WTC11 (cell line): ENCODE data around the gene C1orf159. TPM values are rescaled to one million over a fixed set of nuclear protein-coding genes. Genes with fewer than 3 reads are reported as not detected.

Experiments
- ATAC-seq: fragments of 200-7000 bp; cut with Tn5 transposase; 2 replicates; pipeline ENCODE4 v1.10.0; 2021; ENCODE audit warnings: mild to moderate bottlenecking, moderate library complexity
- CTCF ChIA-PET: fragments of 300-600 bp; sonication (Branson Sonifier 250); formaldehyde crosslinking; loops from one replicate; lab custom pipeline; 2021; ENCODE audit warnings: antibody characterized with exemption; lab: Charles Lee
- POLR2A ChIA-PET: fragments of 350-600 bp; sonication (Branson Sonifier 250); formaldehyde crosslinking; loops from one replicate; lab custom pipeline; 2021; ENCODE audit warnings: antibody characterized with exemption; lab: Charles Lee
- DNase-seq: peaks from one replicate; pipeline ENCODE4 v3.0.0; 2021; ENCODE audit warnings: low spot score
- H3K27ac Mint-ChIP-seq: 2 replicates; pipeline ENCODE4 v1.8.0; 2021; ENCODE audit warnings: mixed read lengths
- H3K27me3 Mint-ChIP-seq: 2 replicates; pipeline ENCODE4 v1.8.0; 2021; ENCODE audit warnings: low read depth, mild to moderate bottlenecking, moderate library complexity, mixed read lengths
- H3K36me3 Mint-ChIP-seq: 2 replicates; pipeline ENCODE4 v1.8.0; 2021; ENCODE audit warnings: mixed read lengths
- H3K4me1 Mint-ChIP-seq: 2 replicates; pipeline ENCODE4 v1.8.0; 2022; ENCODE audit warnings: mixed read lengths
- H3K4me3 Mint-ChIP-seq: 2 replicates; pipeline ENCODE4 v1.8.0; 2021; ENCODE audit warnings: mild to moderate bottlenecking, moderate library complexity, mixed read lengths
- H3K9me3 Mint-ChIP-seq: 2 replicates; pipeline ENCODE4 v1.8.0; 2021; ENCODE audit warnings: mixed read lengths
- ATF6 ChIP-seq: sonication (generic); formaldehyde crosslinking; IDR thresholded peaks from 2 replicates; pipeline ENCODE4 v1.8.1; 2023; ENCODE audit warnings: mild to moderate bottlenecking, missing genetic modification reagents
- E2F4 ChIP-seq: sonication (generic); formaldehyde crosslinking; IDR thresholded peaks from 2 replicates; pipeline ENCODE4 v1.8.1; 2022; ENCODE audit warnings: low read depth, mild to moderate bottlenecking, moderate library complexity, missing genetic modification reagents, borderline replicate concordance
- EMX1 ChIP-seq: fragments of 250-450 bp; sonication (Bioruptor Pico); IDR thresholded peaks from 2 replicates; pipeline ENCODE4 v1.8.0; 2021; ENCODE audit warnings: mild to moderate bottlenecking
- ESRRA ChIP-seq: sonication (generic); formaldehyde crosslinking; IDR thresholded peaks from 2 replicates; pipeline ENCODE4 v1.8.1; 2022; ENCODE audit warnings: mild to moderate bottlenecking, missing genetic modification reagents, borderline replicate concordance
- GABPB1 ChIP-seq: sonication (generic); formaldehyde crosslinking; IDR thresholded peaks from 2 replicates; pipeline ENCODE4 v1.8.1; 2023; ENCODE audit warnings: mild to moderate bottlenecking, missing genetic modification reagents
- GRHL2 ChIP-seq: fragments of 250-450 bp; sonication (Bioruptor Pico); IDR thresholded peaks from 2 replicates; pipeline ENCODE4 v1.8.0; 2022; ENCODE audit warnings: mild to moderate bottlenecking, moderate library complexity; ENCODE audit not compliant: insufficient replicate concordance, severe bottlenecking
- IRF1 ChIP-seq: sonication (generic); formaldehyde crosslinking; IDR thresholded peaks from 2 replicates; pipeline ENCODE4 v1.8.0; 2023; ENCODE audit warnings: missing genetic modification reagents
- NFATC4 ChIP-seq: fragments of 250-450 bp; sonication (Bioruptor Pico); IDR thresholded peaks from 2 replicates; pipeline ENCODE4 v1.9.0; 2021; ENCODE audit warnings: mild to moderate bottlenecking
- NR1H2 ChIP-seq: sonication (generic); formaldehyde crosslinking; IDR thresholded peaks from 2 replicates; pipeline ENCODE4 v1.9.0; 2021; ENCODE audit warnings: mild to moderate bottlenecking, moderate library complexity, missing genetic modification reagents
- PRRX2 ChIP-seq: fragments of 250-450 bp; sonication (Bioruptor Pico); IDR thresholded peaks from 2 replicates; pipeline ENCODE4 v1.8.0; 2021; ENCODE audit warnings: mild to moderate bottlenecking
- SP1 ChIP-seq: sonication (generic); formaldehyde crosslinking; conservative IDR thresholded peaks from 2 replicates; pipeline ENCODE4 v1.8.1; 2022; ENCODE audit warnings: missing genetic modification reagents
- STAT6 ChIP-seq: sonication (generic); formaldehyde crosslinking; conservative IDR thresholded peaks from 2 replicates; pipeline ENCODE4 v1.8.1; 2023; ENCODE audit warnings: mild to moderate bottlenecking, low read depth, missing genetic modification reagents, moderate library complexity
- TP53 ChIP-seq: sonication (generic); formaldehyde crosslinking; IDR thresholded peaks from 2 replicates; pipeline ENCODE4 v1.8.1; 2023; ENCODE audit warnings: mild to moderate bottlenecking, missing genetic modification reagents
- ZNF138 ChIP-seq: sonication (generic); formaldehyde crosslinking; conservative IDR thresholded peaks from 2 replicates; pipeline ENCODE4 v1.8.1; 2022; ENCODE audit warnings: mild to moderate bottlenecking, moderate library complexity, missing genetic modification reagents
- total RNA-seq: library from RNA; stranded (reverse); gene quantifications from 3 replicates; pipeline ENCODE4 v1.2.3, GENCODE V29; 2021
- TF ChIP-seq, protein P1 (sequence below): fragments of 250-450 bp; sonication (Bioruptor Pico); IDR thresholded peaks from 2 replicates; pipeline ENCODE4 v1.9.0; 2021; ENCODE audit warnings: mild to moderate bottlenecking
- TF ChIP-seq, protein P2 (sequence below): sonication (generic); formaldehyde crosslinking; IDR thresholded peaks from 2 replicates; pipeline ENCODE4 v1.8.1; 2022; ENCODE audit warnings: missing genetic modification reagents, borderline replicate concordance
- TF ChIP-seq, protein P3 (sequence below): sonication (generic); formaldehyde crosslinking; IDR thresholded peaks from 2 replicates; pipeline ENCODE4 v1.8.1; 2023; ENCODE audit warnings: mild to moderate bottlenecking, missing genetic modification reagents
- TF ChIP-seq, protein P4 (sequence below): fragments of 250-450 bp; sonication (Bioruptor Pico); conservative IDR thresholded peaks from 2 replicates; pipeline ENCODE4 v1.9.0; 2021; ENCODE audit warnings: mild to moderate bottlenecking
- TF ChIP-seq, protein P5 (sequence below): sonication (generic); formaldehyde crosslinking; IDR thresholded peaks from 2 replicates; pipeline ENCODE4 v1.8.1; 2023; ENCODE audit warnings: mild to moderate bottlenecking, missing genetic modification reagents, moderate library complexity

The C1orf159 gene
- total RNA-seq, 1 experiment from 2014 or later, result 17.8 TPM

GRCh38 chr1:1085911-1086841 is 29.7 kb downstream of the C1orf159 start:
- DNase-seq (no peak), ATAC-seq (no peak)
- Mint-ChIP-seq H3K27ac (peak overlapping the region; percentile 57; the same call in 1 of the 2 replicates), H3K36me3 (no peaks in the 10 kb centered on the region), H3K9me3 (no peaks in the 10 kb centered on the region), H3K4me3 (no peak overlapping the region), H3K4me1 (no peaks in the 10 kb centered on the region), H3K27me3 (no peaks in the 10 kb centered on the region)
- ChIA-PET CTCF (interaction anchor here (1.7 kb wide), 1 partner anchor 206 kb away, joined by 5 read pairs; no protein-coding TSS in a partner anchor), POLR2A (no interaction called here)
- TF ChIP-seq E2F4 (no peak), NR1H2 (no peak), STAT6 (no peak), ATF6 (CRISPR knock-in tag) (no peak)

DNA sequence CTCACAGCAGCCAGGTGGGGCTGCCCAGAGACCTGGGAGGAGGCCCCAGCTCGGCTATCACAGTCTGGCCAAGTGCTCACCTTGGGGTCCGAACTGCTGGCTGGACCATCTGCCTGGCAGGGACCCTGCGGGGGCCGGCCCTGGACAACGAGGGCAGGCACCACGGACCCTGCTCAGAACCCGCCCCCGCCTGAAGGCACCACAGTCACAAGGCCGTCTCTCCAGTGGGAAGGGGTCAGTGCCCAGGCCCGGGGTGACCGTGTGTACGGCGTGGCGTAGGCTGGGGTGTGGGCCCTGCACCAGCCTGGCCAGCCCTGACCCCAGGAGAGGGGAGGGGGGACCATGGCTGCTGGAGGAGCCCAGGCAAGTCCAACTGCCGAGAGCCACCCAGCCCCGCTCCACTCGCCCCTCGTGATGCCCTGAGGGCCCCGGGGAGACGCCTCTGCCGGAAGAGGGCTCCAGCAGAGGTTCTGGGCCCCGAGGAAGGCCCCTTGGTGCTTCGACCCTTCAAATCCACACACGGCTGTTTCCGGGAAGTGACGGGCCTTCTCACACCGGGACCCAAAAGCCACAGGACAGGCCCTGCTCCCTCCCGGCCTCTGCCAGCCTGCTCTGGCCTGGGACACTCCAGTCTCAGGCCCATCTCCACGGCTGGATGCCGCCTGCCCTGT is 30.6 kb downstream of the C1orf159 start:
- H3K27ac Mint-ChIP-seq, result no peak overlapping the region
- H3K4me3 Mint-ChIP-seq, result no peak overlapping the region
- ChIA-PET CTCF (interaction anchor here (1.7 kb wide), 1 partner anchor 207 kb away, joined by 5 read pairs; no protein-coding TSS in a partner anchor), POLR2A (no interaction called here)
- H3K9me3 Mint-ChIP-seq, result no peaks in the 10 kb centered on the region
- H3K27me3 Mint-ChIP-seq, result no peaks in the 10 kb centered on the region
- no peak for ATAC-seq
- H3K36me3 Mint-ChIP-seq, result no peaks in the 10 kb centered on the region
- DNase-seq, result no peak
- no peak for TF ChIP-seq GRHL2 (CRISPR knock-in tag)
- no peak for TF ChIP-seq GABPB1 (CRISPR knock-in tag)
- TF ChIP-seq, protein P1, sequence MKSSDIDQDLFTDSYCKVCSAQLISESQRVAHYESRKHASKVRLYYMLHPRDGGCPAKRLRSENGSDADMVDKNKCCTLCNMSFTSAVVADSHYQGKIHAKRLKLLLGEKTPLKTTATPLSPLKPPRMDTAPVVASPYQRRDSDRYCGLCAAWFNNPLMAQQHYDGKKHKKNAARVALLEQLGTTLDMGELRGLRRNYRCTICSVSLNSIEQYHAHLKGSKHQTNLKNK (CRISPR knock-in tag), result no peak
- no peak for TF ChIP-seq NFATC4 (CRISPR knock-in tag)
- TF ChIP-seq ESRRA (CRISPR knock-in tag), result no peak
- no peak for TF ChIP-seq IRF1 (CRISPR knock-in tag)
- no peak for TF ChIP-seq EMX1
- no peak for TF ChIP-seq PRRX2 (CRISPR knock-in tag)
- TF ChIP-seq, protein P2, sequence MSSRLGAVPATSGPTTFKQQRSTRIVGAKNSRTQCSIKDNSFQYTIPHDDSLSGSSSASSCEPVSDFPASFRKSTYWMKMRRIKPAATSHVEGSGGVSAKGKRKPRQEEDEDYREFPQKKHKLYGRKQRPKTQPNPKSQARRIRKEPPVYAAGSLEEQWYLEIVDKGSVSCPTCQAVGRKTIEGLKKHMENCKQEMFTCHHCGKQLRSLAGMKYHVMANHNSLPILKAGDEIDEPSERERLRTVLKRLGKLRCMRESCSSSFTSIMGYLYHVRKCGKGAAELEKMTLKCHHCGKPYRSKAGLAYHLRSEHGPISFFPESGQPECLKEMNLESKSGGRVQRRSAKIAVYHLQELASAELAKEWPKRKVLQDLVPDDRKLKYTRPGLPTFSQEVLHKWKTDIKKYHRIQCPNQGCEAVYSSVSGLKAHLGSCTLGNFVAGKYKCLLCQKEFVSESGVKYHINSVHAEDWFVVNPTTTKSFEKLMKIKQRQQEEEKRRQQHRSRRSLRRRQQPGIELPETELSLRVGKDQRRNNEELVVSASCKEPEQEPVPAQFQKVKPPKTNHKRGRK (CRISPR knock-in tag), result no peak
- TF ChIP-seq SP1, result no peak
- TF ChIP-seq, protein P3, sequence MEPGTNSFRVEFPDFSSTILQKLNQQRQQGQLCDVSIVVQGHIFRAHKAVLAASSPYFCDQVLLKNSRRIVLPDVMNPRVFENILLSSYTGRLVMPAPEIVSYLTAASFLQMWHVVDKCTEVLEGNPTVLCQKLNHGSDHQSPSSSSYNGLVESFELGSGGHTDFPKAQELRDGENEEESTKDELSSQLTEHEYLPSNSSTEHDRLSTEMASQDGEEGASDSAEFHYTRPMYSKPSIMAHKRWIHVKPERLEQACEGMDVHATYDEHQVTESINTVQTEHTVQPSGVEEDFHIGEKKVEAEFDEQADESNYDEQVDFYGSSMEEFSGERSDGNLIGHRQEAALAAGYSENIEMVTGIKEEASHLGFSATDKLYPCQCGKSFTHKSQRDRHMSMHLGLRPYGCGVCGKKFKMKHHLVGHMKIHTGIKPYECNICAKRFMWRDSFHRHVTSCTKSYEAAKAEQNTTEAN (CRISPR knock-in tag), result no peak
- TF ChIP-seq, protein P4, sequence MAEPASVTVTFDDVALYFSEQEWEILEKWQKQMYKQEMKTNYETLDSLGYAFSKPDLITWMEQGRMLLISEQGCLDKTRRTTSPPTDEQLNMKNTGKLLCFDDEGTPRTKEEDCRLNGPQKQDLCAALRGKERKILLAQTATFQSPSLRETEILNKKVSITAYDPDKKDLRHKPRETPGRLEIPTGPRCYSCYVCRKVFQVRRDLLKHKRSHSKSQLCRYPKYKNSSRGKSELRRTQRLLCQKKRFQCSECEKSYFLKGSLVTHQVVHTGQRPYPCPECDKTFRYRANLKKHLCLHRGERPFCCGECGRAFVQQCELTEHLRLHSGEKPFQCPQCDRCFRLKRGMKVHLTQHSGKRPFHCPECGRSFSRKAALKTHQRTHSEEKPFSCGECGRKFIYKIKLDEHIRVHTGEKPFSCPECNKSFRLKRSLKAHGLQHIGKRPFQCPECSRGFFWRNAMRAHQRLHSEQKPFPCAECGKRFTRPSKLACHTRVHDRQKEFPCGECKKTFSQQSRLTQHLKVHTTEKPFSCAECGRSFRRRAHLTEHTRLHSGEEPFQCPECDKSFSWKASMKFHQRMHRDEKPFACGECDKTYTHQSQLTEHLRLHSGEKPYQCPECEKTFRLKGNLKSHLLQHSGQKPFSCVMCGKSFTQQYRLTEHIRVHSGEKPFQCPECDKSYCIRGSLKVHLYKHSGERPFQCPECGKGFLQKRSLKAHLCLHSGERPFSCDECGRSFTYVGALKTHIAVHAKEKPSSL (CRISPR knock-in tag), result no peak
- TF ChIP-seq, protein P5, sequence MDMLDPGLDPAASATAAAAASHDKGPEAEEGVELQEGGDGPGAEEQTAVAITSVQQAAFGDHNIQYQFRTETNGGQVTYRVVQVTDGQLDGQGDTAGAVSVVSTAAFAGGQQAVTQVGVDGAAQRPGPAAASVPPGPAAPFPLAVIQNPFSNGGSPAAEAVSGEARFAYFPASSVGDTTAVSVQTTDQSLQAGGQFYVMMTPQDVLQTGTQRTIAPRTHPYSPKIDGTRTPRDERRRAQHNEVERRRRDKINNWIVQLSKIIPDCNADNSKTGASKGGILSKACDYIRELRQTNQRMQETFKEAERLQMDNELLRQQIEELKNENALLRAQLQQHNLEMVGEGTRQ, result no peak
- no peak for TF ChIP-seq TP53
- TF ChIP-seq ZNF138 (CRISPR knock-in tag), result no peak
- H3K4me1 Mint-ChIP-seq, result no peaks in the 10 kb centered on the region
